Endothelial cell of umbilical vein (primary cell): ENCODE measurements around the gene API5. TPM values are rescaled to one million over a fixed set of nuclear protein-coding genes. Genes with fewer than 3 reads are reported as not detected.
A peak's percentile ranks its signal among the peaks of the same experiment; 100 is the strongest.

Source experiments
- BruUV-seq: library from RNA; stranded (reverse); fragments of 400-500 nt; replicated peaks from 2 replicates; lab custom pipeline; 2021; lab: Mats Ljungman, UMichigan
- CTCF ChIA-PET: fragments of 300-600, 350-600 bp; sonication (Branson Sonifier 250); formaldehyde crosslinking; loops from one replicate; lab custom pipeline; 2021; ENCODE audit warnings: antibody characterized with exemption, inconsistent platforms; lab: Charles Lee
- POLR2A ChIA-PET: fragments of 300-600, 350-600 bp; sonication (Branson Sonifier 250); formaldehyde crosslinking; loops from one replicate; lab custom pipeline; 2021; ENCODE audit warnings: antibody characterized with exemption, inconsistent platforms; lab: Charles Lee
- DNase-seq: peaks from one replicate; pipeline ENCODE4 v3.0.0-alpha.2; 2011; ENCODE audit warnings: low read depth, low spot score
- FAIRE-seq: peaks from 2 replicates; lab custom pipeline; 2011; peaks lifted over from hg19 to GRCh38; lab: Jason Lieb, UNC
- H2AFZ ChIP-seq: 2 replicates; pipeline ENCODE4 v1.6.0; 2012; ENCODE audit warnings: low read depth, low read length, control low read depth, inconsistent platforms
- H3K27ac ChIP-seq: 2 replicates; pipeline ENCODE4 v1.5.1; 2011; ENCODE audit warnings: low read depth, mild to moderate bottlenecking, control low read depth, low read length, moderate library complexity; ENCODE audit not compliant: insufficient read depth
- H3K27me3 ChIP-seq, 2 experiments: 2 replicates each; pipeline versions ENCODE4 v1.6.0 to v1.6.1; 2011; ENCODE audit warnings: low read length in 2 of 2, mixed read lengths in 1 of 2; ENCODE audit not compliant: control insufficient read depth in 2 of 2, insufficient read depth in 2 of 2
- H3K36me3 ChIP-seq, 2 experiments: 2 replicates in 1 of 2; 3 replicates in 1 of 2; pipeline ENCODE4 v1.5.1; 2011; ENCODE audit warnings: low read length in 2 of 2, mild to moderate bottlenecking in 1 of 2, moderate library complexity in 1 of 2; ENCODE audit not compliant: control insufficient read depth in 2 of 2, insufficient read depth in 2 of 2; ENCODE audit errors: extremely low read depth in 1 of 2
- H3K4me1 ChIP-seq: 3 replicates; pipeline ENCODE4 v1.5.1; 2011; ENCODE audit warnings: mild to moderate bottlenecking, low read length; ENCODE audit not compliant: control insufficient read depth, insufficient read depth; ENCODE audit errors: extremely low read depth
- H3K4me2 ChIP-seq: 2 replicates; pipeline ENCODE4 v1.6.1; 2011; ENCODE audit warnings: low read length, control low read depth, mixed read lengths; ENCODE audit not compliant: insufficient read depth
- H3K4me3 ChIP-seq, 3 experiments: fragments of 200-600 bp in 1 of 3; sonication (generic), shearing (Covaris generic) in 1 of 3; replicated peaks in 1 of 3; 2 replicates each; pipeline ENCODE4 v1.5.1; 2011 to 2016; ENCODE audit warnings: control low read depth in 3 of 3, low read length in 3 of 3, mild to moderate bottlenecking in 2 of 3, inconsistent platforms in 1 of 3, low read depth in 1 of 3, moderate library complexity in 1 of 3; ENCODE audit not compliant: insufficient read depth in 1 of 3
- H3K79me2 ChIP-seq: 2 replicates; pipeline ENCODE4 v1.6.0; 2012; ENCODE audit warnings: low read length, inconsistent platforms; ENCODE audit not compliant: control insufficient read depth, insufficient read depth
- H3K9ac ChIP-seq: replicated peaks from 2 replicates; pipeline ENCODE3; 2011; ENCODE audit warnings: low read length, control low read depth; ENCODE audit not compliant: insufficient read depth; ENCODE audit errors: extremely low read depth
- H3K9me1 ChIP-seq: replicated peaks from 3 replicates; pipeline ENCODE4 v1.6.0; 2011; ENCODE audit warnings: mild to moderate bottlenecking, low read length; ENCODE audit not compliant: control insufficient read depth, insufficient read depth; ENCODE audit errors: extremely low read depth
- H3K9me3 ChIP-seq: replicated peaks from 2 replicates; pipeline ENCODE4 v1.5.1; 2012; ENCODE audit warnings: low read length, inconsistent platforms; ENCODE audit not compliant: control insufficient read depth, insufficient read depth
- H4K20me1 ChIP-seq: replicated peaks from 2 replicates; pipeline ENCODE3; 2011; ENCODE audit warnings: mild to moderate bottlenecking, low read length; ENCODE audit not compliant: control insufficient read depth, insufficient read depth; ENCODE audit errors: extremely low read depth
- CTCF ChIP-seq, 2 donors: IDR thresholded peaks; 1 replicate in 1 of 2; 2 replicates in 1 of 2; pipeline ENCODE4 v1.5.1; 2011; ENCODE audit warnings: low read length in 2 of 2, mild to moderate bottlenecking in 2 of 2, moderate library complexity in 2 of 2, control low read depth in 1 of 2, inconsistent platforms in 1 of 2, low read depth in 1 of 2; ENCODE audit not compliant: insufficient read depth in 1 of 2; ENCODE audit errors: extremely low read depth in 1 of 2
- FOS ChIP-seq: IDR thresholded peaks from 2 replicates; pipeline ENCODE4 v1.6.1; 2011; ENCODE audit warnings: mild to moderate bottlenecking, low read length, moderate library complexity, borderline replicate concordance; ENCODE audit not compliant: insufficient read depth
- GATA2 ChIP-seq: IDR thresholded peaks from 2 replicates; pipeline ENCODE4 v1.7.0; 2011; ENCODE audit warnings: low read depth, mild to moderate bottlenecking, moderate library complexity, mixed read lengths, low read length; ENCODE audit not compliant: insufficient read length, insufficient read depth
- JUN ChIP-seq: IDR thresholded peaks from 2 replicates; pipeline ENCODE4 v1.6.1; 2011; ENCODE audit warnings: borderline replicate concordance, low read depth; ENCODE audit not compliant: insufficient read length, insufficient read depth
- MYC ChIP-seq: IDR thresholded peaks from one replicate; pipeline ENCODE4 v1.6.1; 2011; ENCODE audit warnings: mild to moderate bottlenecking, low read depth, low read length
- POLR2A ChIP-seq: IDR thresholded peaks from 2 replicates; pipeline ENCODE4 v1.6.1; 2012; ENCODE audit warnings: low read depth, mild to moderate bottlenecking, control low read depth, low read length
- POLR2AphosphoS5 ChIP-seq: IDR thresholded peaks from 2 replicates; pipeline ENCODE4 v1.6.1; 2012; ENCODE audit warnings: low read depth, mild to moderate bottlenecking, control low read depth, low read length, moderate library complexity; ENCODE audit not compliant: insufficient read depth
- dilution Hi-C: fragments of 300-500 bp; cut with MboI; formaldehyde crosslinking; loops from one replicate; pipeline ENCODE4 v1.15.0; 2019; ENCODE audit warnings: low sequenced_read_pairs; ENCODE audit not compliant: extremely low pct_ligation_motif_present
- intact Hi-C: fragments of 100-400 bp; cut with micrococcal nuclease; formaldehyde crosslinking; loops from one replicate; pipeline ENCODE4 v1.10.0; 2022
- polyA plus RNA-seq, 4 experiments: library from polyadenylated mRNA; depleted of rRNA in 3 of 4; stranded (reverse) in 3 of 4; unstranded in 1 of 4; fragments of >200 nt; gene quantifications; 2 replicates each; pipeline versions ENCODE4 v1.2.1 to v1.2.3, GENCODE V29; 2011 to 2012; ENCODE audit warnings: missing spikeins in 1 of 4
- total RNA-seq: library from RNA; stranded (reverse); gene quantifications from 2 replicates; pipeline ENCODE4 v1.2.3, GENCODE V29; 2021

API5 gene
- total and polyA plus RNA-seq, 2 donors (not counting 3 experiments of a cell fraction or from before 2014, with no cell fraction given) = 26.5 to 103 TPM

GRCh38 chr11:43358279-43358800, 46.5 kb downstream of the API5 start:
- H3K4me2 ChIP-seq = peak overlapping the region; percentile 89
- peak overlapping the region; percentile 66 for H3K27ac ChIP-seq
- H3K4me1 ChIP-seq = peaks cover 17% of the 10 kb centered on the region
- no peaks in the 10 kb centered on the region for H3K27me3 ChIP-seq
- dilution Hi-C loops (no loop called here), intact Hi-C loops (loop anchor here (2.0 kb wide), 2 partner anchors 46 to 60 kb away; no protein-coding TSS in a partner anchor)
- H3K79me2 ChIP-seq = peaks cover 41% of the 10 kb centered on the region
- peak overlapping the region; percentile 91 for H3K9ac ChIP-seq
- no peaks in the 10 kb centered on the region for H3K9me1 ChIP-seq
- FAIRE-seq = peak; percentile 97
- BruUV-seq = TSS peak; percentile 87
- no peaks in the 10 kb centered on the region for H3K36me3 ChIP-seq
- CTCF ChIA-PET = interaction anchor here (1.1 to 1.9 kb wide), 3 partner anchors 47 to 322 kb away, joined by 3 to 18 read pairs (median 13); partner anchors contain the start of genes API5 and HSD17B12
- TF ChIP-seq JUN (no peak), MYC (no peak), POLR2AphosphoS5 (no peak), FOS (no peak), CTCF (IDR thresholded peaks at IDR 0.05; ENCODE audit: extremely low read depth in 1 of 2, insufficient read depth in 1 of 2, low read depth in 1 of 2, low read length in 2 of 2) (no peak), POLR2A (no peak), GATA2 (no peak)
- peak overlapping the region; percentile 57 to 74 (median 62) for H3K4me3 ChIP-seq
- POLR2A ChIA-PET = interaction anchor here (0.6 to 1.8 kb wide), 5 partner anchors 12 to 51 kb away, joined by 3 to 13 read pairs (median 4); partner anchors contain the start of gene API5
- peak overlapping the region; percentile 29 for H2AFZ ChIP-seq
- DNase-seq = no peak
- H4K20me1 ChIP-seq = no peaks in the 10 kb centered on the region
- H3K9me3 ChIP-seq = no peaks in the 10 kb centered on the region
